ENCODE data around the gene SLC4A9.

GRCh38 chr5:140324041-140324600 lies 35.9 kb upstream of the SLC4A9 start:
- TF ChIP-seq CTCF (IDR thresholded peaks at IDR 0.05) (no peak), POLR2AphosphoS5 (IDR thresholded peaks at IDR 0.05) (no peak), POLR2A (IDR thresholded peaks at IDR 0.05) (no peak), EP300 (IDR thresholded peaks at IDR 0.05) (no peak)
